Right lobe of liver (tissue), 6 donors: Measurements from ENCODE around the gene FBXO21. TPM values are rescaled to one million over a fixed set of nuclear protein-coding genes. Genes with fewer than 3 reads are reported as not detected.

Source experiments
- ATAC-seq, 4 donors: fragments of 200-7000 bp; cut with Tn5 transposase; one replicate each; pipeline ENCODE4 v1.9.1; 2020; ENCODE audit warnings: mild to moderate bottlenecking in 4 of 4, moderate library complexity in 4 of 4
- DNase-seq, 3 donors: peaks; one replicate each; pipeline ENCODE4 v3.0.0-alpha.2; 2020
- H3K27ac ChIP-seq, 3 donors: fragments of 200-600 bp; one replicate each; pipeline ENCODE4 v1.8.0; 2022
- H3K27me3 ChIP-seq, 2 donors: fragments of 200-600 bp; one replicate each; pipeline ENCODE4 v1.8.0; 2022
- H3K36me3 ChIP-seq, 4 donors: fragments of 200-600 bp; sonication (generic) in 1 of 4; one replicate each; pipeline versions ENCODE4 v1.5.1 to v1.8.0; 2017 to 2022; ENCODE audit warnings: control low read depth in 1 of 4
- H3K4me1 ChIP-seq, 4 donors: fragments of 200-600 bp; sonication (generic) in 1 of 4; one replicate each; pipeline versions ENCODE4 v1.5.1 to v1.8.0; 2017 to 2022; ENCODE audit warnings: control low read depth in 1 of 4
- H3K4me3 ChIP-seq, 3 donors: fragments of 200-600 bp; one replicate each; pipeline ENCODE4 v1.8.0; 2022
- H3K9me3 ChIP-seq, 4 donors: fragments of 200-600 bp; sonication (generic) in 1 of 4; one replicate each; pipeline versions ENCODE4 v1.5.1 to v1.8.0; 2017 to 2022; ENCODE audit warnings: control low read depth in 1 of 4
- CTCF ChIP-seq, 4 donors: fragments of 200-600 bp in 3 of 4; fragments of 450-650 bp in 1 of 4; IDR thresholded peaks; one replicate each; pipeline versions ENCODE4 v1.5.1 to v1.8.0; 2016 to 2022; ENCODE audit warnings: antibody characterized with exemption in 4 of 4, mild to moderate bottlenecking in 2 of 4
- POLR2A ChIP-seq: fragments of 450-650 bp; IDR thresholded peaks from one replicate; pipeline ENCODE4 v1.6.1; 2017; ENCODE audit warnings: antibody characterized with exemption, mild to moderate bottlenecking
- WGBS: methylation state at CpG from one replicate; pipeline ENCODE4 v1.1.6; 2018; ENCODE audit warnings: low coverage, low lambda C conversion rate; ENCODE audit not compliant: insufficient coverage; ENCODE audit errors: missing lambda C conversion rate; 5-methylcytosine and 5-hydroxymethylcytosine counted together
- intact Hi-C, 2 donors: fragments of 100-400 bp; cut with DNase I; formaldehyde crosslinking; loops; one replicate each; pipeline versions ENCODE4 v1.11.2 to v1.14.1; 2022
- total RNA-seq, 6 experiments: library from RNA; depleted of rRNA in 2 of 6; stranded (reverse); fragments of >200 nt in 2 of 6; fragmentation: NEBNext Ultra II Directional in 3 of 6; extraction: Animal tissue kit (Norgen Biotek cat#: 25700) in 3 of 6; gene quantifications; one replicate each; pipeline versions ENCODE4 v1.1.0 to v1.2.4, GENCODE V29; 2016 to 2023
- donor health status: DM: no; HTN: yes; CAD: no.
- donor health status: DM: no; HTN: no; CAD: no.
- donor health status: DM: no; HTN: no; CAD: no.
- donor health status: DM: no; HTN: yes; CAD: no.
- donor health status: DM: no; HTN: yes; CAD: no.

The FBXO21 gene
- total RNA-seq, 6 experiments from 2014 or later: 12.8 to 28.7 (median 20.1) TPM

- Histone ChIP-seq H3K27ac (no peak overlapping the region), H3K36me3 (peaks cover 0 to 100% (median 56%) of the 10 kb centered on the region in 4 donors), H3K9me3 (no peaks in the 10 kb centered on the region), H3K4me3 (no peak overlapping the region), H3K4me1 (no peaks in the 10 kb centered on the region), H3K27me3 (no peaks in the 10 kb centered on the region)
- TF ChIP-seq CTCF (IDR thresholded peaks at IDR 0.05) (no peak), POLR2A (no peak)
- no peak for DNase-seq
- 76% methylated on average over 5 of the region's 10 CpGs for WGBS
- intact Hi-C loops: no loop called here
- no peak for ATAC-seq
Observed at GRCh38 chr12:117161460-117162166, 28.7 kb downstream of the FBXO21 start.

GRCh38 chr12:117159674-117160073, 30.6 kb downstream of the FBXO21 start:
- no peak for ATAC-seq
- no peak overlapping the region for H3K4me3 ChIP-seq
- WGBS: 83% methylated on average over 4 of the region's 9 CpGs
- DNase-seq: no peak
- peak overlapping the region in 1 of 3 donors; percentile 45 for H3K27ac ChIP-seq
- H3K4me1 ChIP-seq: no peaks in the 10 kb centered on the region
- intact Hi-C loops: no loop called here
- TF ChIP-seq CTCF (IDR thresholded peaks at IDR 0.05): no peak
- TF ChIP-seq POLR2A: no peak
- H3K36me3 ChIP-seq: peaks cover 0 to 100% (median 55%) of the 10 kb centered on the region in 4 donors
- no peaks in the 10 kb centered on the region for H3K27me3 ChIP-seq
- H3K9me3 ChIP-seq: no peaks in the 10 kb centered on the region

- DNase-seq (peak in 1 of 3 donors; percentile 19), ATAC-seq (peak in 2 of 4 donors; percentile 12 to 71)
- no peaks in the 10 kb centered on the region for H3K4me1 ChIP-seq
- no peaks in the 10 kb centered on the region for H3K27me3 ChIP-seq
- intact Hi-C loops: no loop called here
- peaks cover 0 to 99% (median 55%) of the 10 kb centered on the region in 4 donors for H3K36me3 ChIP-seq
- TF ChIP-seq POLR2A (no peak), CTCF (IDR thresholded peaks at IDR 0.05) (no peak)
- H3K27ac ChIP-seq: peak overlapping the region in 1 of 3 donors; percentile 45
- H3K4me3 ChIP-seq: no peak overlapping the region
- 65% methylated on average over 7 of the region's 7 CpGs for WGBS
- H3K9me3 ChIP-seq: no peaks in the 10 kb centered on the region
Observed at GRCh38 chr12:117158911-117159553, 31.2 kb downstream of the FBXO21 start.

GRCh38 chr12:117158096-117158495, 32.2 kb downstream of the FBXO21 start:
- no peak for TF ChIP-seq POLR2A
- no peak for TF ChIP-seq CTCF (IDR thresholded peaks at IDR 0.05)
- intact Hi-C loops: no loop called here
- no peaks in the 10 kb centered on the region for H3K27me3 ChIP-seq
- no peak for ATAC-seq
- H3K9me3 ChIP-seq: no peaks in the 10 kb centered on the region
- peaks cover 0 to 99% (median 55%) of the 10 kb centered on the region in 4 donors for H3K36me3 ChIP-seq
- peak overlapping the region in 1 of 3 donors; percentile 8 for H3K27ac ChIP-seq
- H3K4me1 ChIP-seq: no peaks in the 10 kb centered on the region
- WGBS: 96% methylated on average over 8 of the region's 11 CpGs
- peak in 1 of 3 donors; percentile 35 for DNase-seq
- H3K4me3 ChIP-seq: no peak overlapping the region
